Medulla oblongata (tissue), 1 donor: Measurements from ENCODE around the gene SH3YL1.

Experiments used
- DNase-seq: peaks from one replicate; pipeline ENCODE4 v3.0.0-alpha.2; 2015; ENCODE audit errors: extremely low spot score

The SH3YL1 gene

DNA sequence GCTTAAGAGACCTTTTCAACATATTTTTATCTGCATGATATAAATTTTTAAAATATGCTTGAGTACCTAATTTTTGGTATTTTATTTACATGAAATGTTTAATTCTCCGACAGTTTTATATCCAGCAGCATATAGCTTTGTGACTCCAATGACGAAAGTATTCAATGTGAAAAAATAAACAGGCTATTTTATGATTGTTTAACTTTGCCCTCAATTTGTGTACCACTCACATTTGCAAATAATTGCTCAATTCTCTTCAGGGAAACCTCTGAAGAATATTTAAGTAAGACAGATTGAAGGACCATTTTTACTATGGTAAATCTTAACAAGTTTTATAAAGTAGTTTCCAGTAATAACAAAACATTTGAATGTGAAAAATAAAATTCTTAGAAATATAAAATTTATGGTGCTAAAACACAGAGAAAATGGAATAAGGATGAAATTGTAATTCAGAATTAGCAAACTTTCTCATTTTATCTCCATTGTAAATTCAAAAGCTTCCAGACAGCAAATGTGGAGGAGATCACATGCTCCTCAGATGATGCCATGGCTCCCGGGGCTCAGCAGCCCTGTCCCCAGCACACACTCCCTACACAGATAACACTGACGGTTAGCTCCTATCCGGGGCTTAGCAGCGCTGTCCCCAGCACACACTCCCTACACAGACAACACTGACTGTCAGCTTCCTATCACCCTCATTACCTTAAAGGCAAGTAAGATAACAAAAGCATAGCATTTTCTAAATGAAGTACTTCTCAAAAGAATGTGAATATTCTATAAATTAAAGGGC is 39.7 kb downstream of the SH3YL1 start:
- DNase-seq: peak; percentile 65

- no peak for DNase-seq
These were observed 40.4 kb downstream of the SH3YL1 start for GRCh38 chr2:223451-223850.

DNA sequence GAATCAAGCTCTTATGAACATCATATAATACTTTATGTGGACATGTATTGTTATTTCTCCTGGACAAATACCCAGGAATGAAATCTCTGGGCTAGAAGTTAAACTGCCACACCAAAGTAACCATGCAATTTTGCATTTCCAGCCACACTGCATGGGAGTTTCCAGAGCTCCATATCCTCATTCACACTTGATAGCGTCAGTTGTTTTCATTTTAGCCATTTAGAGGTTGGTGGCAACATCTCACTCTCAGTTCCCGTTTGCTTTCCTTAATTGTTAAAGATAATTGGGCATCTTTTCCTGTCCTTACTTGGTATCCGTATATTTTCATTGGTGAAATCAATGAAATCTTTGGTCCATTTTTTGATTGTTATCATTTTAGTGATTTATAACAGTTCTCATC is 47.8 kb downstream of the SH3YL1 start:
- DNase-seq: no peak

GRCh38 chr2:213932-214693 is 49.7 kb downstream of the SH3YL1 start:
- peak; percentile 40 for DNase-seq

DNA sequence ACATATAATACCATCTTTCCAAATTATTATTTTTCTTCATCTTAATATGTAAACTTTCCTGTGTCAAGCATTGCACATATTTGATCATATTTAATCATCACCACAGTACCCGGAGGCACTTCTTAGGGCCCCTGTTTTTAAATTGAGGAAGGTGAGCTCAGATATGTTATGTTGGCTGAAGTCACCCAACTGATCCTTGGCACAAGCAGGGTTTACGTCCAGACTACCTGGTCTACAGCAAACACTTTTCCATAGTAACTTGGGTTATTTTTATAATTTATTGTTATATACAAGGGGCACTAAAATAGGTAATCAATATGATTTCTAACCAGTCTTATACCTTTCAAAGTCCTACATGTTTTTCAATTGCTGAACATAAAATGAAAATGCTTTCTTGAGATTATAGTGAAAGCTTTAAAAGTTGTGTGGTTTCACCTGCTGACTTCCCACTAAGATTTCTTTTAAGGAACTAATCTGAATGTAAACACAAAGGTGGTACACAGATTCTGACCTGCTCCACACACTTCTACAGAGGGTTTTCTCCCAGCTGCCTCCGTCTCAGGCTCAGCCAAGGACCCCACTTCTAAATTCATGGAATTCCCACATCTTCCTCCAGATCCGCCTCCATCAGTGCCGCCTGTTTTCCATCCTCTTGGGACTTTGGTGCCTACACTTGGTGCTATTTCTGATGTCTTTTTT is 52.2 kb downstream of the SH3YL1 start:
- no peak for DNase-seq

- no peak for DNase-seq
These were observed 53.2 kb downstream of the SH3YL1 start for GRCh38 chr2:210660-211059.

DNA sequence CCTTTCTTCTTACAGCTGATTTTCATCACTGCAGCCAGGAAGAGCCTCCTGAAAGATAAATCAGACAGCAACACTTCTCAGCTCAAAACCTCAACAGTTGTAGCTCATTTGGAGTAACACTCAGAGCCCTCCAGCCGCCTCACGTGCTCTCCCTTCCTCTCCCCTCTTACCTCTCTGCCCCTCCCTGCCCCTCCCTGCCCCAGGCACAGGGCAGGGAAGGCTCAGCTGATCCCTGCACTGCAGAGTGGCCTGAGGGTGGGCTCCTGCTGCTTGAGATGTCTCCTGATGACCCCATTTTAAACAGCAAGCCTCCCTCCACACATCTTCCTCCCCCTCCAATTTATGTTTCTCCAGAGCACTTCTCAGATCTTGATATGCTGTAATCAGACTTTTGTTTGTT is 54.4 kb downstream of the SH3YL1 start:
- no peak for DNase-seq

DNA sequence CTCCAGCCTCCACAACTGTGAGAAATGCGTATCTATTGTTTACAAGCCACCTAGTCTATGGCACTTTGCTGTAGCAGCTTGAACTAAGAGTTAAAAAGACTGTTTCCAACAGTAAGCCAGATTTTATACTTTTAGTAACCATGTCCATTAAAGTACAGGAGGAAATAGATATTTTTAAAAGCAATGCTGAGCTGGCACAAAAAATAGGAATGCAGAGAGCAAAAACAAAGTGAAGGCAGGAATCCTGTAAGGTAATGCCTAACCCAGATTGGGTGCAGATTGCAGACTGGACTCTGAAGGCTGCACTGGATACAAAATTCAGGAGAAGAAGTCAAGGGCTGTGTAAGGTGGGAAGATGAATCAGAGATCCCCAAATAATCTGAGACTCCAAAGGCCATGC is 55.5 kb downstream of the SH3YL1 start:
- no peak for DNase-seq

DNA sequence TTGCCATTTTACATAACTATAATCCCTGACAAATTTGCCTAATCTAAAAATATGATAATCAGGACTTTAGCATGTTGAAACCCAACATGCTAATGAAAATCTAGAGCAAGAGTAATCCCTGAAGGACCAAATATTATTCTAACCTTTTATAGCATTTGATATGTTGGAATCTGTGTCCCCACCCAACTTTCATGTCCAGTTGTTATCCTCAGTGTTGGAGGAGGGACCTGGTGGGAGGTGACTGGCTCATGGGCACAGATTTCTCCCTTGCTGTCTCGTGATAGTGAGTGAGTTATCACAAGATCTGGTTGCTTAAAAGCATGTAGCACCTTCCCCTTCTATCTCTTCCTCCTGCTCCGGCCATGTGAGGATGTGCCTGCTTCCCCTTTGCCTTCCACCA is 59.8 kb downstream of the SH3YL1 start:
- no peak for DNase-seq

DNA sequence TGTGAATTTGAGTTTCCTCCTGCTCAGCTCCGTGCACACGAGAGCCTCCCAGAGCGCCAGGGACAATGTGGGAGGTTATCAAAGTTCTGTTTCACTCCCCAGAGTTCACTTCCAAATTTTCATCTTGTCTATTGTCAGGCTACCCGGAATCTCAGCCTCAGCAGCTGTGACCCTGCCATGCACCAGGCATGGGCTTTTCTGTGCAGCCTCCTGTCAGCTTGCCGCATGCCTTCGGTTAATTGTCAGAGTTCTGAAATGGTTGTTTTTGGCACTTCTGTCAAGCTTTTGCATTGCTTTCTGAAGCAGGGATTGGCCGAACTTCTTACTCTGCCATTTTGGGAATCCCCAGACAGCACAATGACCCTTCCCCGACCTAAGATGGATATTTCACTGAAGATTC is 60.4 kb downstream of the SH3YL1 start:
- no peak for DNase-seq

GRCh38 chr2:202945-203344 is 60.9 kb downstream of the SH3YL1 start:
- no peak for DNase-seq

DNA sequence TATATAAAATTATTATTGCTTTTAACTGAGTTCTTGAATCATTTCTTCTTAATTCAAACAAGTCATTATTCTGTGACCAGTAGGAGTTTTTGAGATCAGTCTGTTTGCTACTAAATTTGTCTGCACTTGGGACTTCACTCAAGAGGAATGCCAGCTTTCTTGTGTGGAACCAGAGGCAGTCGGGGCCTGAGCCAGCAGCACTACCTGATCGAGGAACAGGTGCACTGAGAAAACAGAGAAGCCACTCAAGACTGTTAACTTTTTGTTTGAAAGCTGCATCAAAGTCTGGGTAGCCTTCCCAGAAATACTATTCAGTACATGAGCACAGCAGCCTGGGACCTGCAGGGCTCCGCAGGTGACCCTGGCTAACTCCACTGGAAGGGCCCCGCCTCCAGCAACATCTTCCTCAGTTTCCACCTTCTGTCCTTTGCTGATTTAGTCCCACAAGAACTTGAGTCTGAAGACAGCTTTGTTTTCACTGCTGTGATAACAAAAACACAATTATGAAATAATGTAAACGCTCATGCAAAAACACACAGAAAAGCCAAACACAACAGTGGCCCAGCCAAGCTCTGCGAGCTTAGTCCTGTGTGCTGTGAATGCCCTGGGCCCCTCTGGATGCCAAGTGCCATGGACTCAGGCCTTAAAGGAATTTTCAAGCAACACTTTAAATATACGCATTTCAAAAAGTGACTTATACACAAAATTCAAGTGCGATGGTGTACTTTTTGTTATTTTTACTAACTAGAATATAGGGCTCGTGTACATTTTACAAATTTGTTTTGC is 62.0 kb downstream of the SH3YL1 start:
- DNase-seq: no peak

DNA sequence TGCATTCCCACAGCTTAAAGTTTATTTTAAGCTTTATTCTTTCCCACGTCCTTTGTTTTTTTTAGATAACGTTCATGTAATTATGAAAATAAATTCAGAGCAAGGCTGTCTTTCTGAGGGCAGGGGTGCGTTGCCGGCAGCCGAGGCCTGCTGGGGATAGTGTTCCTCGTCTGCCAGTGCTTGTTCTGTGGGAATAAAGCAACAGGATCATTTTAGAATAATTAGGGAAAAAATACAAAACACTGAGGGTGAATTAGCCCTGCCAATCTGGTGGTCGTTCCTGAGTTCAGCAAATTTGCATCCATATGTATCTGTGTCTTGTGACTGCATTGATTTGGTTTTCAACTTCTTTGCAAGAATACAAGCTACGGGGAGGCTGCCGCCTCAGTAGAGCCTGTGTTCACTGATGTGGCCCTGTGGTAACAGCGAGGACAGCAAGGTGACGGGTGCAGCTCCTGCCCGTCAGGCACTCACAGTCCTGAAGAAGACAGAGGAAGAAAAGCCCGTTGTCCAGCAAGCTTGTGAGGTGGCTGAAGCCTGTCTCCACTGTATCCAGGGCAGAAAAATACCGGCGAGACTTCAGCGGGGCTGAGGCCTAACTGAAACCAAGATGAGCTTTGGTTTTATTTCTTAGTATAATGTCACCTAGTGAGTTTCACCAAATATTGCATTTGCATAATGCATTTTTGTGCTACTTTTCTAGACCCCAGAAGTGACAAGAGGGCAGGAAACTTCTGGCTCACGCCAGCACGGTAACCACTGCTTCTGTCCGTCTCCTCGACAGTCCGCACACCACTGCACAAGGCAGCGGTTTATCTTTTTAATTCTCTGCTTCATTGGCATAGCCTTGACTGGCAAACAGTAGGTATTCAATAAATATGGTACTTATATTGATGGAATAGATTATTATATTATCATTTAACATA is 64.5 kb downstream of the SH3YL1 start:
- DNase-seq: no peak

- DNase-seq: no peak
These were observed 67.4 kb downstream of the SH3YL1 start for GRCh38 chr2:196406-196805.

DNA sequence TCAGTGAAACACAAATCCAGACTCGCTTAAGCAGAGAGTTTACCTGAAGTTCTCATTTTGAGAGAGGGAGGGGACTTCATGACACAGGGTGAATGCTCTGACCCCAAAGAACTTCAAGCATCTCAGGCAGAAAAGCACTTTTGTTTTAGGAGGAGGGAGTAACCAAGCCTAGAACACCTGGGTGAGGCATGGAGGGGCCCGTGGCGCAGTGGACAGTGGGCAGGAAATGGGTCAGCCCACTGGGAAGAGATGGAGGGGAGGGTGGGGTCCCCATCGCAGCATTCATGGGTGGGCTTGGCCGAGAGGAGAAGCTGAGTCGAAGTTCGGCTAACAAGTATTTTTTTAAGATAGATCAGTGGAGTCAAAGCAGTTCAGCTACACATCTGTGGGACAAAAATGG is 67.9 kb downstream of the SH3YL1 start:
- DNase-seq: no peak

- no peak for DNase-seq
These were observed 70.6 kb downstream of the SH3YL1 start for GRCh38 chr2:193141-193671.

DNA sequence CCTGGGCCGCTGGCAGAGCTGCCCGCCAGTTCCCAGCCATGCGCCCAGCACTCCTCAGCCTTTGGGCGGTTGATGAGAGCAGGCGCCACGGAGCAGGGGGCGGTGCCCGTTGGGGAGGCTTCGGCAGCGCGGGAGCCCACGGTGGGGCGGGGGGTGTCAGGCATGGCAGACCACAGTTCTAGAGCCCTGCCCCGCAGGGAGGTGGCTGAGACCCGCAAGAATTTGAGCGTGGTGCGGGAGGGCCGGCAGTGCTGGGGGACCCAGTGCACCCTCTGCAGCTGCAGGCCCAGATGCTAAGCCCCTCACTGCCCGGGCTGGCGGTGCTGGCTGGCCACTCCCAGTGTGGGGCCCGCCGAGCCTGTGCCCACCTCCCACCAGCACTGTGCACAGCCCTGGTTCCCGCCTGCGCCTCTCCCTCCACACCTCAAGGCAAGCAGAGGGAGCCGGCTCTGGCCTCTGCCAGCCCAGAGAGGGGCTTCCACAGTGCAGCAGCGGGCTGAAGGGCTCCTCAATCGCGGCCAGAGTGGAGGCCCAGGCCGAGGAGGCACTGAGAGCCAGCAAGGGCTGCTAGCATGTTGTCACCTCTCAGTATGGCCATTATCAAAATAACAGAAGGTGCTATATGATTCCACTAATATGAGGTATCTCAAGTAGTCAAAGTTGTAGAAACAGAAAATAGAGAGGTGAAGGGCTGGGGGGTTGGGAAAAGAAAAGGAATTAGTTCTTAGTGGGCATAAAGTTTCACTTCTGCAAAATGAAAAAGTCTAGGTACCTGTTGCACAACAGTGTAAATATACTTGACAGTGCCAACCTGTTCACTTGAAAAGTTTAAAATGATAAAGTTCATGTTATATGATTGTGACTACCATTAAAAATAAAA is 72.3 kb downstream of the SH3YL1 start:
- no peak for DNase-seq

DNA sequence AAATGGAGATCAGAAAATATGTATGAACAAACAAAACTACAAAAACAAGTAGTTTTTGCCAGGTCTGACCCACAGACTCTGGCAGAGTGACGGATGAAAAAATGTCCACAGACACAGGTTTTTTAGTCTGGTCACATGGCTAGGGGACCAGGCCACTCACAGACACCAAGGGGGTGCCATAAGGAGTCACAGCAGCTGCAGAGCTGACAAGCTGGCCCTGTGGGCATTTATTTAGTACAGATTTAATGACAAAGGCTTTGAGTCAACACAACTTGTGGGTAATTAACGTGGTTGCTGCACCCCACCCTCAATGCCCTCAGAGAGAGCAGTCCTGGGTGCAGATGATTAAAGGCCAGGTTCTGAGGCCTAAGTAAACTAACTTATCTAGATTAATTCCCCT is 76.0 kb downstream of the SH3YL1 start:
- DNase-seq: no peak

DNA sequence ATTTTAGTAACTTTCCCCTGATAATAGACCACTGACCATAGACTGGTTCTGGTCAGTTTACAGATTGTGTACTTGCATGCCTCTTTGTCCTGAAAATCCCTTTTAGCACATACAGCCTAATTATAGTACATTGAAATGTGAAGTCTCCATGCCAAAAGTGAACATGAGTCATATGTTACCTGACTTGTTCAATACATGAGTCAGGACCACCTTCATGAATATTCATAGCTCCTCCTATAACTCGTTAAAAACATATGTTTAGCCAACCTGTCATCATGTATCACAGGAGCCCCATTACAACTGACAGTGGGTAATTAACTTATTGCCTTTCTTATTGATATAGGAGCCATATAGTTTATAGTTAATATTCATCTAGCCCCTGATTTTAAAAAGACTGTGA is 78.6 kb downstream of the SH3YL1 start:
- no peak for DNase-seq

- no peak for DNase-seq
These were observed 79.1 kb downstream of the SH3YL1 start for GRCh38 chr2:184695-185094.
